Esophagus squamous epithelium (tissue), 5 donors: Measurements from ENCODE around the gene GRIN1. TPM values are rescaled to one million over a fixed set of nuclear protein-coding genes. Genes with fewer than 3 reads are reported as not detected.

Source experiments
- DNase-seq: peaks from one replicate; lab custom pipeline; 2025; lab: John Stamatoyannopoulos, UW
- H3K27ac ChIP-seq, 4 donors: fragments of 200-600 bp; sonication (generic); one replicate each; pipeline ENCODE4 v1.5.1; 2016 to 2019; ENCODE audit warnings: mild to moderate bottlenecking in 1 of 4
- H3K27me3 ChIP-seq, 4 donors: fragments of 200-600 bp; sonication (generic); 1 replicate in 3 of 4; 2 replicates in 1 of 4; pipeline versions ENCODE4 v1.5.1 to v1.6.0; 2017 to 2021; ENCODE audit warnings: antibody characterized with exemption in 1 of 4
- H3K36me3 ChIP-seq, 3 donors: fragments of 200-600 bp; sonication (generic); one replicate each; pipeline ENCODE4 v1.5.1; 2016 to 2019
- H3K4me1 ChIP-seq, 3 donors: fragments of 200-600 bp; sonication (generic); one replicate each; pipeline ENCODE4 v1.5.1; 2017 to 2019
- H3K4me3 ChIP-seq, 4 donors: fragments of 200-600 bp; sonication (generic); 1 replicate in 3 of 4; 2 replicates in 1 of 4; pipeline ENCODE4 v1.5.1; 2016 to 2019; ENCODE audit warnings: mild to moderate bottlenecking in 2 of 4, moderate library complexity in 1 of 4
- H3K9me3 ChIP-seq, 3 donors: fragments of 200-600 bp; sonication (generic); one replicate each; pipeline ENCODE4 v1.5.1; 2016 to 2019
- CTCF ChIP-seq, 6 experiments: fragments of 450-650 bp in 4 of 6; fragments of 200-600 bp in 2 of 6; sonication (generic) in 2 of 6; IDR thresholded peaks; one replicate each; pipeline ENCODE4 v1.5.1; 2016 to 2019; ENCODE audit warnings: antibody characterized with exemption in 6 of 6, mild to moderate bottlenecking in 4 of 6, moderate library complexity in 4 of 6
- POLR2A ChIP-seq, 4 donors: fragments of 450-650 bp; IDR thresholded peaks; one replicate each; pipeline ENCODE4 v1.6.1; 2017; ENCODE audit warnings: antibody characterized with exemption in 4 of 4, mild to moderate bottlenecking in 4 of 4, moderate library complexity in 3 of 4
- WGBS, 2 donors: methylation state at CpG; one replicate each; pipeline ENCODE4 v1.1.5; 2018; 5-methylcytosine and 5-hydroxymethylcytosine counted together
- intact Hi-C: fragments of 100-400 bp; cut with DNase I; formaldehyde crosslinking; loops from one replicate; pipeline ENCODE4 v1.15.0; 2022
- total RNA-seq, 4 donors: library from RNA; depleted of rRNA; stranded (reverse); fragments of >200 nt; gene quantifications; one replicate each; pipeline ENCODE4 v1.1.0, GENCODE V29; 2016
- donor health status: DM: yes; HTN: yes; CAD: no.

Gene GRIN1
- total RNA-seq, 4 donors from 2014 or later, result 0.38 TPM; not detected in 3

DNA sequence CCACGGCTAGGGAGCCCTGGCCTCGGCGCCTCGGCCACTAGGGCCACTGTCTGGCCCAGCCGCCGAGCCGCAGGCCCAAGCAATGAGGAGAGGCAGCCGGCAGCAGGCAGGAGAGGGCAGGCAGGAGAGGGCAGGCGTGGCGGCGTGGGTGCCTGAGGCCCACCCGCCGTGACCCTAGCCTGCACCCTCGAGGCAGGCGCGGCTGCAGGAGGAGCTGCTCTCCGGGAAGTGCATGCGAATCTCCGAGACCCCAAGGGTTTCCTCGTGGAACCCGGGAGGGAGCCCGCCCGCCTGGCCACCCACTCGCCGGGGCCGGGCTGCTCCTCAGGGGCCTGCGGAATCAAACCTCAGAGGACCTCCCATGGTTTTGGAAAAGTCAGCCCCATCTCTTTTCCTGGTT is 9.3 kb downstream of the GRIN1 start:
- no peak for DNase-seq
- intact Hi-C loops, result no loop called here

DNA sequence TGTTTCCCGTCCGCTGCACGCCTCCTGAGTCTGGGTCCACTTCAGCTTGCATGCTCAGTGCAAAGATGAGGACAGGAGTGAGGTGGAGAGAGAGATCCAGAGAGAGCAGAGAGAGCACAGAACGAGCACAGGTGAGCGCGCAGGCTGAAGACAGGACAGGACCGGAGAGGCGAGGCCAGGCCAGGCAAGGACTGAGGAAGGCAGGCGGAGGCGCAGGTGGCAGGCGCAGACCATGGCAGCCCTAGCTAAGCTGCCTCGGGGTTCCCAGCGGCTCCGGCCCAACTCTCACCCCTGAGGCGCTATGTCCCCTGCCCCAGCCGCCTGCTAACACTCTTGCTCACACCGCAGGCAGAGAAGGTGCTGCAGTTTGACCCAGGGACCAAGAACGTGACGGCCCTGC is 9.7 kb downstream of the GRIN1 start:
- TF ChIP-seq POLR2A (IDR thresholded peaks at IDR 0.05), result no peak
- no peak for TF ChIP-seq CTCF (IDR thresholded peaks at IDR 0.05)
- no peak for DNase-seq
- H3K4me1 ChIP-seq, result no peaks in the 10 kb centered on the region
- intact Hi-C loops, result no loop called here
- H3K9me3 ChIP-seq, result peaks cover 0 to 8% (median 0%) of the 10 kb centered on the region in 3 donors
- WGBS, 2 donors, result 76 to 84% methylated on average over 7 to 12 of the region's 19 CpGs
- H3K4me3 ChIP-seq, result no peak overlapping the region
- H3K27ac ChIP-seq, result no peak overlapping the region
- peaks cover 0 to 55% (median 0%) of the 10 kb centered on the region in 4 donors for H3K27me3 ChIP-seq
- no peaks in the 10 kb centered on the region for H3K36me3 ChIP-seq

More for the DNA sequence above, 9.3 kb downstream of the GRIN1 start:
- no peak for TF ChIP-seq CTCF (IDR thresholded peaks at IDR 0.05)
- TF ChIP-seq POLR2A (IDR thresholded peaks at IDR 0.05), result no peak
- Histone ChIP-seq H3K27ac (no peak overlapping the region), H3K4me3 (no peak overlapping the region), H3K36me3 (no peaks in the 10 kb centered on the region), H3K27me3 (peaks cover 0 to 59% (median 0%) of the 10 kb centered on the region in 4 donors), H3K9me3 (peaks cover 0 to 8% (median 0%) of the 10 kb centered on the region in 3 donors), H3K4me1 (no peaks in the 10 kb centered on the region)
- 52% methylated on average over 4 of the region's 27 CpGs; no CpG with 5 or more reads in 1 of the 2 donors for WGBS, 2 donors

DNA sequence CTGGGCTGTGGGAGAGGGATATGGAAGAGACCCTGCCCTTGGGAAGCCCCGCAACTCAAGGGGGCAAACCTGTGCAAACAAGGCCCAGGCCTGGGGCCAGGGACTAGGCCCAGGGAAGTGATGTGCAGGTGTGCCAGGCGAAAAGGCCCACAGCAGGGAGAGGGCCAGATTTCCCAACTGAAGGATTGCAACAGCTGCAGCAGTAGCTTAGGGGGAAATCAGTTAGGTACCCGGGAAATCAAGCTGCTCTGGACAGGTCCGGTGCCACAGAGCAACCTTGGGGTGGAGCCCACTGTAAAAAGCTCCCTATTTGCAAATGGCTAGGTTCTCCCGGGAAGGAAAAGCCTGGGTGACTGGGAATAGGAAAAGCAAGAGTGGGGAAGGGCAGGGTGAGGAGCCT is 10.4 kb downstream of the GRIN1 start:
- Histone ChIP-seq H3K27me3 (peaks cover 0 to 48% (median 0%) of the 10 kb centered on the region in 4 donors), H3K4me3 (no peak overlapping the region), H3K9me3 (peaks cover 0 to 8% (median 0%) of the 10 kb centered on the region in 3 donors), H3K36me3 (no peaks in the 10 kb centered on the region), H3K27ac (no peak overlapping the region), H3K4me1 (no peaks in the 10 kb centered on the region)
- TF ChIP-seq POLR2A (IDR thresholded peaks at IDR 0.05), result no peak
- TF ChIP-seq CTCF (IDR thresholded peaks at IDR 0.05), result no peak
- DNase-seq, result no peak
- intact Hi-C loops, result no loop called here
- WGBS, 2 donors, result 73 to 77% methylated on average over 4 of the region's 5 CpGs

DNA sequence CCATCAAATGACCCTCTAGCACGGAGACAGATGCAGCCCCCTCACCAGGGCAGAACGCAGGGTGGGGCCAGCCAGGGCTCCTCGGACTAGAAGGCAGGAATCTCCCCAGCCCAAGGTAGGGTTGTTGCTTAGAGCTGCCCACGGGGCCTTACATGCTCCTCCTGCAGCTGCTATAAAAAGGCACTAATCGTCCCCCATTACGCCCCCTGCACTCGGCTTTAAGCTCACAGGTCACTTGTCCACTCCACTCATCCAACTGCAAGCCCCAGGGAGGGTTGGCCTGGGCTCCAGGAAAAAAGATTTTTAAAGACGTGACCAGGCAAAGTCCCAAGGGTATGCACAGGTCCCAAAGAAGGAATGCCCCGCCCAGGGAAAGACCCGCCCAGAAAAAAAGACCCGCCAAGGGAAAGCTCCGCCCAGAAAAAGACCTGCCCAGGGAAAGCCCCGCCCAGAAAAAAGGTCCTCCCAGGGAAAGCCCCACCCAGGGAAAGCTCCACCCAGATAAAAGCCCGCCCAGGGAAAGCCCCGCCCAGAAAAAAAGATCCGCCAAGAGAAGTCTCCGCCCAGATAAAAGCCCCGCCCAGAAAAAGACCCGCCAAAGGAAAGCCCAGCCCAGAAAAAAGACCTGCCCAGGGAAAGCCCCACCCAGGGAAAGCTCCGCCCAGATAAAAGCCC is 11.1 kb downstream of the GRIN1 start:
- H3K4me3 ChIP-seq, result no peak overlapping the region
- TF ChIP-seq POLR2A (IDR thresholded peaks at IDR 0.05) (no peak), CTCF (IDR thresholded peaks at IDR 0.05) (no peak)

DNA sequence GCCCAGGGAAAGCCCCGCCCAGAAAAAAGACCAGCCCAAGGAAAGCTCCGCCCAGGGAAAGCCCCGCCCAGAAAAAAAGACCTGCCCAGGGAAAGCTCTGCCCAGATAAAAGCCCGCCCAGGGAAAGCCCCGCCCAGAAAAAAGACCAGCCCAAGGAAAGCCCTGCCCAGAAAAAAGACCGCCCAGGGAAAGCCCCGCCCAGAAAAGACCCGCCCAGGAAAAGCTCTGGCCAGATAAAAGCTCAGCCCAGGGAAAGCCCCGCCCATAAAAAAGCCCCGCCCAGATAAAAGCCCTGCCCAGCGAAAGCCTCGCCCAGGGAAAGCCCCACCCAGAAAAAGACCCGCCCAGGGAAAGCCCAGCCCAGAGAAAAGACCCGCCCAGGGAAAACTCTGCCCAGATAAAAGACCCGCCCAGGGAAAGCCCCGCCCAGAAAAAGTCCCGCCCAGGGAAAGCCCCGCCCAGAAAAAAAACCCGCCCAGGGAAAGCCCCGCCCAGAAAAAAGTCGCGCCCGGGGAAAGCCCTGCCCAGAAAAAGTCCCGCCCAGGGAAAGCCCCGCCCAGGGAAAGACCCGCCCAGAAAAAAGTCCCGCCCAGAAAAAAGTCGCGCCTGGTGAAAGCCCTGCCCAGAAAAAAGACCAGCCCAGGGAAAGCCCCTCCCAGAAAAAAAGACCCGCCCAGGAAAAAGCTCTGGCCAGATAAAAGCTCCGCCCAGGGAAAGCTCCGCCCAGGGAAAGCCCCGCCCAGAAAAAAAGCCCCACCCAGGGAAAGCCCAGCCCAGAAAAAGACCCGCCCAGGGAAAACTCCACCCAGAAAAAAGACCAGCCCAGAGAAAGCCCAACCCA is 11.9 kb downstream of the GRIN1 start:
- WGBS, 2 donors, result 37 to 39% methylated on average over 6 to 21 of the region's 34 CpGs

More for the DNA sequence above, 11.1 kb downstream of the GRIN1 start:
- Histone ChIP-seq H3K4me1 (no peaks in the 10 kb centered on the region), H3K36me3 (no peaks in the 10 kb centered on the region), H3K27ac (no peak overlapping the region), H3K9me3 (peaks cover 0 to 8% (median 0%) of the 10 kb centered on the region in 3 donors), H3K27me3 (peaks cover 0 to 53% (median 0%) of the 10 kb centered on the region in 4 donors)
- intact Hi-C loops, result no loop called here
- 50% methylated on average over 3 to 17 of the region's 20 CpGs for WGBS, 2 donors
- DNase-seq, result no peak

More for the DNA sequence above, 11.9 kb downstream of the GRIN1 start:
- TF ChIP-seq POLR2A (IDR thresholded peaks at IDR 0.05), result no peak
- TF ChIP-seq CTCF (IDR thresholded peaks at IDR 0.05), result no peak
- Histone ChIP-seq H3K27me3 (peaks cover 0 to 54% (median 0%) of the 10 kb centered on the region in 4 donors), H3K4me3 (no peak overlapping the region), H3K27ac (no peak overlapping the region), H3K4me1 (no peaks in the 10 kb centered on the region), H3K9me3 (peaks cover 0 to 8% (median 0%) of the 10 kb centered on the region in 3 donors), H3K36me3 (no peaks in the 10 kb centered on the region)
- intact Hi-C loops, result no loop called here
- no peak for DNase-seq
